Activated T-cell treated with anti-CD3 and anti-CD28 coated beads, Interleukin-2, amount 50 U/mL, for 24 hours (primary cell): Measurements from ENCODE around the gene RBM20.
A peak's percentile ranks its signal among the peaks of the same experiment; 100 is the strongest.

Experiments
- DNase-seq: peaks from one replicate; pipeline ENCODE4 v3.0.0-alpha.2; 2020
- H3K27ac Mint-ChIP-seq: 2 replicates; pipeline ENCODE4 v1.8.0; 2020; ENCODE audit warnings: mild to moderate bottlenecking, mixed read lengths
- H3K27me3 Mint-ChIP-seq: 2 replicates; pipeline ENCODE4 v1.8.0; 2020; ENCODE audit warnings: mixed read lengths
- H3K36me3 Mint-ChIP-seq: 2 replicates; pipeline ENCODE4 v1.8.0; 2020; ENCODE audit warnings: low read depth, mixed read lengths
- H3K4me1 Mint-ChIP-seq: 2 replicates; pipeline ENCODE4 v1.8.0; 2020; ENCODE audit warnings: low read depth, mixed read lengths
- H3K4me3 Mint-ChIP-seq: 2 replicates; pipeline ENCODE4 v1.8.0; 2020; ENCODE audit warnings: mild to moderate bottlenecking, moderate library complexity, mixed read lengths
- H3K9me3 Mint-ChIP-seq: 2 replicates; pipeline ENCODE4 v1.8.0; 2020; ENCODE audit warnings: mixed read lengths

Gene RBM20

DNA sequence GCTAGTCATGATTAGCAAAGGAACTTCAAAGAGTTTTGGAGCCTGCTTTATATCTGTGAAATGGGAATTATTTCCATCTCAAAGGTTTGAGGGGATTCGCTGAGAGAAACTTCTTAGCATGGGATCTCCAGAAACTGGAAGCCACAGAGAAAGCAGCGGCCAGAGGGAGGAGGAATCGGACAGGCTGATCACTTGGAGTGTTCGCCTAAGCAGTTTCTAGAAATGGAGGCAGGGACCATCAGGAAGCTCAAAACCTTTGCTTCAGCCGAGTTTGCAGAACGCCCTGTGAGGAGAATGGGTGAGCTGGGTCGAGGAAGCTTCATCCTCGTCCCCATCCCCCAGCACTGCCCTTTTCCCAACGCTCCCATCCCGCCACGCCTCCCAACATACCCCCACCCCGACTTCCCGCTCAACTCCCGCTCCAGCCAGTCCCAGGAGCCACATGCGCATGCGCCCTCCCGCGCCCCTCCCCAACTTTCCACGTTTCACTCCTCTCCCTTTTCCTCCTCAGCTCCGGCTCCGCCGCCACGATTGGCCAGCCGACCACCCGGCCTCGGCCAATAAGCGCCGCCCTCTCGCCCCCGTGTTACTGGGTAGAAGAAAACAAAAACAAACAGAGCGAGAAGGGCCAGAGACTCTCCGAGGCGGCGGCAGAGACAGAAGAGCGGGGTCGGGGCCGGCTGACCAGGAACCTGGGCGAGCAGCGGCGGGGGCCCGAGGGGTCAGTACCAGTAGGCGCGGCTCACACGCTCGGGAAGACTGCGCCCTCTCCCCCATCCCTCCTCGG is 227.4 kb downstream of the RBM20 start, which contains the start of gene PDCD4:
PDCD4 (plus strand) TSS at position 631 of the 787 bp plus-strand sequence. CDS start 4,100 bp downstream, outside the sequence.
- Mint-ChIP-seq H3K4me3 (peak within 1 kb of the TSS; percentile 89), H3K27ac (peak within 1 kb of the TSS; percentile 97), H3K4me1 (peaks cover 69% of the 10 kb centered on the region), H3K9me3 (no peaks in the 10 kb centered on the region), H3K36me3 (peaks cover 13% of the 10 kb centered on the region), H3K27me3 (no peaks in the 10 kb centered on the region)
- peak; percentile 95 for DNase-seq

DNA sequence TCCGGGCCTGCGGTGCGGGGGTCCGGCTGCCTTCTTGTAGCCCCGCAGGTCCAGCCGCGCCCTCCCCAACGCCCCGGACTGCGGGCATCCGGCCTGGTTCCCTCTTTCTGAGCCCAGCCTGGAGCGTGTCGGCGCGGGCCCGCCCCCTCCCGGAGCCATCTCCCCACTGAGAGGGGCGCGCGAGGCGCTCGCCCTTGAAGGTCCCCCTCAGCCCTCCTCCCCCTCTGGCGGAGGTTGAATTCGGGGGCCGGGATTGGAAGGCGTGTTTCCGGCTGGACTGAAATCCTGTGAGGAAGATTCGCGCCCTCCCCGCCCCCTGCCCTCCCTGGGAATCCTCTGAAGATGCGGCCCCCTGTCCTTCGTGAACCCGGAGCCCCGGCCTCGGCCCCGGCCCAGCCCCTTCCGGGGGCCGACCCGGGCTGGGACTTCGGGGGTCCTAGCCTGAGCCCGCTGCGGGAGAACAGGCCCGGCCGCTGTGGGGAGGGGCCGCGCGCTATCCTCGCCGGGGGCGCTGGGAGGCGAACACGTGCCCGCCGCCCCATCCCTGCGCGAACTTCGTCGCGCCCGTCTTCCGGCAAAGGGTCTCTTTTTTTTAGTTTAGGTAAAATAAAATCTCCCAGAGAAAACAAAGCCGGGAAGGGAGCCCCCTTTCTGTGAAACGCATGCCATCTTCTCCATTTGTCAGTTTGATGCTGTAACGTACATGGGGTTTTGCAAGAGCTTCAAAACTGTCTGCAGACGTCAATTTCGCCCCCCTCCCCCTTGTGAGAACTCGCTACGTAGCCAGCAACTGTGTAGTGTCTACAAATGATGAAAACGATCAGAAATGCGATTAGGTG is 228.2 kb downstream of the RBM20 start:
- Mint-ChIP-seq H3K36me3 (peaks cover 13% of the 10 kb centered on the region), H3K27me3 (no peaks in the 10 kb centered on the region), H3K27ac (peak overlapping the region; percentile 97), H3K4me3 (peak overlapping the region; percentile 89), H3K4me1 (peaks cover 66% of the 10 kb centered on the region), H3K9me3 (no peaks in the 10 kb centered on the region)
- DNase-seq: peak; percentile 82

DNA sequence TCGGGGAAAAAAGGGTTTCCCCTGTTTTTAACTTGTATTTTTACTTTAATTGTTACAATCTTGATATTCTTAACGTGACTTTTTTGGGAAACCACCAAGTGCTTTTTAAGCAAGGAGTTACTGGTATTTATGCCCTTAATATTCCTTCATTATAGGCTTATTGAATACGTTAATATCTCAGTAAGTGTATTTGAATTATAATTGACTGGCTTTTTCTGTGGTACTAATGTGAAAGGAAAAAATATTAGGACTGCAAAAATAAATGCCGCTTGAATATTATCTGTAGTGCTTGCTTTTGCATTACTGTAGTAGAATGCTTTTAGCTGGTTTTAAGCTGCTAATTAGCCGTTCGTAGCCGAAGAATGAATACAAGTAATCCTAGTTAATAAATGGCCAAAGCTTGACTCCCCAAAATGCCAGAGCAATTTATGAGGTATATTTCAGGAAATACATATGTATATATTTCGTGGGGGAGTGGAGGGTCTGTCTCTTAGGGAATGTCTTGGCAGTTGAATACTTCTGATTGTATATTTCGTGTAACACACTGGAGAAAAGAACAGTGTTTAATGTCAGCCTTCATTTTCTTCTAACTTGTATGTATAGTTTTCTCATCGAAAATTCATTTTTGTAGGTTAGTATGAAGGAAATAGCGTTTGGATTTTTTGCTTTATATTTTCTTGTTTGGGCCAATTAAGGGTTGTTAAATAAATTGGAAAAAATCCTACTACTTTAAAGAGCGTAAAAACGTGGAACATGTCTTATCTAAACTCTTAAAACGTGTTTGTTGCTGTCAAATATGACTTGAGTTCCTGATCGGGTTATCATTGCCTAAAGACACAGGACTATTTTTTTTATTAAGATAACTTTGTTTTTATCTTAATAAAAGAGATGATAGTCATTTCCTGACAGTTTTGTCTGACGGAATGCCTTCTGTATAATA is 229.1 kb downstream of the RBM20 start:
- Mint-ChIP-seq H3K4me3 (peak overlapping the region; percentile 89), H3K27ac (peak overlapping the region; percentile 96), H3K36me3 (peaks cover 22% of the 10 kb centered on the region), H3K27me3 (no peaks in the 10 kb centered on the region), H3K4me1 (peaks cover 66% of the 10 kb centered on the region), H3K9me3 (no peaks in the 10 kb centered on the region)
- no peak for DNase-seq

DNA sequence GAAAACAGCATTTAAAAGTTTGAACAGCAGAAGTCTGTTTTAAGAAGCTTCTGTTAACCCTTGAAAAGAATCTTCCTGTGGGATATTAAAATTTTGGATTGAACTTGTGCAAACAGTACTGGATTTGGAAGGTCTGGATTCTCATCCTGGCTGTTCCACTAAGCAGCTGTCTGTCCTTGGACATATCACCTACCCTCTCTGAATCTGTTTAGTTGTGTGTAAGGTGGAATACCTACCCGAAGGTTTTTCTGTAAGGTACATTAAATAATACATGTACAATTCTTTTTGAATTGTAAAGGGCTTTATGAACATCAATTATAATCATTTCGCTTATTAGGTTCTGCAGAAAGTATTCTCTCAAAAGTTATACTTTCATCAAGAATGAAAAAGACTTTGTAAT is 229.8 kb downstream of the RBM20 start:
- Mint-ChIP-seq H3K9me3 (no peaks in the 10 kb centered on the region), H3K4me1 (peaks cover 66% of the 10 kb centered on the region), H3K36me3 (peaks cover 23% of the 10 kb centered on the region), H3K4me3 (peak overlapping the region; percentile 89), H3K27ac (peak overlapping the region; percentile 90), H3K27me3 (no peaks in the 10 kb centered on the region)
- DNase-seq: no peak

DNA sequence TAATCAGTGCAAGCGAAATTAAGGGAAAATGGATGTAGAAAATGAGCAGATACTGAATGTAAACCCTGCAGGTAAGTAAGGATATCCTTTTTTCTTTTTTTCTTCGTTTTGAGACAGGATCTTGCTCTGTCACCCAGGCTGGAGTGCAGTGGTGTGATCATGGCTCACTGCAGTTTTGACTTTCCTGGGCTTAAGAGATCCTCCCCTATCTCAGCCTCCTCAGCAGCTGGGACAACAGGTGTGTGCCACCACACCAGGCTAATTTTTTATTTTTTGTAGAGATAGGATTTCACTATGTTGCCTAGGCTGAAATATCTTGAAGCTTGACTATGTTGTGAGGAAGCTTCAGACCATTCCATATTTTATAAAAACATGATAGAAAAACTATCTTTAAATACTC is 231.9 kb downstream of the RBM20 start:
- peaks cover 23% of the 10 kb centered on the region for H3K36me3 Mint-ChIP-seq
- H3K4me3 Mint-ChIP-seq: peak overlapping the region; percentile 33
- no peak for DNase-seq
- H3K27ac Mint-ChIP-seq: peak overlapping the region; percentile 73
- no peaks in the 10 kb centered on the region for H3K9me3 Mint-ChIP-seq
- H3K4me1 Mint-ChIP-seq: peaks cover 65% of the 10 kb centered on the region
- H3K27me3 Mint-ChIP-seq: no peaks in the 10 kb centered on the region

DNA sequence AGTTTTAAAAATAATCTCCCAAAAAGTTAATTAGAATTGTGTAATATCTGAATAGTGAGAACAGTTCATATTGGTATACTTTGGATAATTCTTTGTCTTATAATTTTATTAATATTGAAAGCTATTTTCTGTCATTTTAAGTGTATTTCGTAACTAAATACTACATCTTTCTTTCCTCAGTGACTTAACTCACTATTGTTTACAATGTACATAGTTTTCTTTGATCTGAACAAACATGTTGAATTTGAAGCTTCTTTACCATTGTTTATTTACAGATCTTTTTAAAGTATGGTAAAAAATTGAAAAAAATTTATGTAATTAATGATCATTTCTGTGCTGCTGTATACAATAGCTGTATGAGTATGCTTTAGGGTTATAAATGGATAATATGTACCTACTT is 232.7 kb downstream of the RBM20 start:
- Mint-ChIP-seq H3K9me3 (no peaks in the 10 kb centered on the region), H3K4me1 (peaks cover 66% of the 10 kb centered on the region), H3K27ac (no peak overlapping the region), H3K36me3 (peaks cover 23% of the 10 kb centered on the region), H3K4me3 (no peak overlapping the region), H3K27me3 (no peaks in the 10 kb centered on the region)
- DNase-seq: no peak

DNA sequence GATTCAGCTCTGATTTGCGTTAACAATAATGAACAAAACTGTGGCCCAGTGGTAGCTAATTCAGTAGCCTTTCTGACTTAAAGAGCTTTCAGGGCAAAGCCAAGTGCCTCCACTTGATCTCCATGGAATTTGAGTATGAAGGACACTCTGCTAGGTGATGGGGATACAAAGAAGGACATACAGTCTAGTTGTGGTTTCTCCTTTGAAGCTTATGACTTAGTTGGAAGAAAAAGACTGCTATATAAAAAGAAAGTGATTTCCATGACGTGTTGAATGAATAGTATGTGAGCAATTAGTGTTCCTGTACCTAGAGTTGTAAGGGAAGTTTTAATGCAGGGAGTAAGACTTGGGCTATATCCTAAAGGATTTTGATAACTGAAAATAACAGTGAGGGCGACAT is 235.9 kb downstream of the RBM20 start:
- peak overlapping the region; percentile 6 for H3K4me3 Mint-ChIP-seq
- H3K27me3 Mint-ChIP-seq: no peaks in the 10 kb centered on the region
- peak overlapping the region; percentile 82 for H3K27ac Mint-ChIP-seq
- no peaks in the 10 kb centered on the region for H3K9me3 Mint-ChIP-seq
- peaks cover 84% of the 10 kb centered on the region for H3K4me1 Mint-ChIP-seq
- H3K36me3 Mint-ChIP-seq: peaks cover 40% of the 10 kb centered on the region
- no peak for DNase-seq

DNA sequence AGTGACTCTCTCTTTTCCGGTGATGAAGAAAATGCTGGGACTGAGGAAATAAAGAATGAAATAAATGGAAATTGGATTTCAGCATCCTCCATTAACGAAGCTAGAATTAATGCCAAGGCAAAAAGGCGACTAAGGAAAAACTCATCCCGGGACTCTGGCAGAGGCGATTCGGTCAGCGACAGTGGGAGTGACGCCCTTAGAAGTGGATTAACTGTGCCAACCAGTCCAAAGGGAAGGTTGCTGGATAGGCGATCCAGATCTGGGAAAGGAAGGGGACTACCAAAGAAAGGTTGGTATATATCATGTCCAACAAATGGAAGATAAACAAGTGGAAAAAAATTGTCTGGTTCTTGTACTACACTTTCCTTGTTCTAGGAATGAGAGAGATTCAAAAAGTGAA is 237.1 kb downstream of the RBM20 start:
- no peak overlapping the region for H3K4me3 Mint-ChIP-seq
- H3K4me1 Mint-ChIP-seq: peaks cover 81% of the 10 kb centered on the region
- H3K36me3 Mint-ChIP-seq: peaks cover 47% of the 10 kb centered on the region
- no peaks in the 10 kb centered on the region for H3K9me3 Mint-ChIP-seq
- no peaks in the 10 kb centered on the region for H3K27me3 Mint-ChIP-seq
- no peak for DNase-seq
- H3K27ac Mint-ChIP-seq: peak overlapping the region; percentile 60

DNA sequence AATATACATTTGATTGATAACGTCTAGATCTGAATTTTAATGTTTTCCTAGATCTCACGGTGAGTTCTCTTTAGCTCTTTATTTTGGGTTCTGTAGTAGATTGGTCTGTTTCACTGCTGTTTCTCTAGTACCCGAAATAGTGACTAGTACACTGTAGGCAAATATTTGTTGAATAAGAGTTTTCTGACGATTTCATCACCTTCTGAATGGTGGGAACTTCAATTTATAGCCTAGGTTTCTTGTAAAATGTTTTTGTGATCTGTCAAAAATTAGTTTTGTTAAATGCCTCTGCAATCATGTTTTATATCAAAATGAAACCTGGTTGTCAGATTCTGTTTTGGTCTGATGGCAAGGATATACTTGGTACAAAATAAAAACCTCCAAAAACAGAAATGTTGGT is 237.8 kb downstream of the RBM20 start:
- Mint-ChIP-seq H3K36me3 (peaks cover 47% of the 10 kb centered on the region), H3K27me3 (no peaks in the 10 kb centered on the region), H3K27ac (peak overlapping the region; percentile 69), H3K4me3 (peak overlapping the region; percentile 38), H3K4me1 (peaks cover 80% of the 10 kb centered on the region), H3K9me3 (no peaks in the 10 kb centered on the region)
- no peak for DNase-seq

DNA sequence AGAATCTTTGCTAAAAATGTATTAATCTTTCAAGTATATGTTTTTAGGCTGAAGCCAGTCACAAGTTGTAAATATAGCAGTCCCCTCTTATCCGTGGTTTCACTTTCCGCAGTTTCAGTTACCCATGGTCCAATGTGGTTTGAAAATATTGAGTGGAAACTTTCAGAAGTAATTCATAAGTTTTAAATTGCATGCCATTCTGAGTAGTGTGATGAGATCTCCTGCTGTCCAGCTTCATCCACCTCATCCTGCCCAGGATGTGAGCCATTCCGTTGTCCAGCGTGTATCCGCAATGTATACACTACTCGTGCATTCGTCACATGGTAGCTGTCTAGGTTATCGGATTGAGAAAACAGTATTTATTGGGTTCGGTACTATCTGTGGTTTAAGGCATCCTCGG is 239.8 kb downstream of the RBM20 start:
- Mint-ChIP-seq H3K36me3 (peaks cover 53% of the 10 kb centered on the region), H3K4me1 (peaks cover 71% of the 10 kb centered on the region)

DNA sequence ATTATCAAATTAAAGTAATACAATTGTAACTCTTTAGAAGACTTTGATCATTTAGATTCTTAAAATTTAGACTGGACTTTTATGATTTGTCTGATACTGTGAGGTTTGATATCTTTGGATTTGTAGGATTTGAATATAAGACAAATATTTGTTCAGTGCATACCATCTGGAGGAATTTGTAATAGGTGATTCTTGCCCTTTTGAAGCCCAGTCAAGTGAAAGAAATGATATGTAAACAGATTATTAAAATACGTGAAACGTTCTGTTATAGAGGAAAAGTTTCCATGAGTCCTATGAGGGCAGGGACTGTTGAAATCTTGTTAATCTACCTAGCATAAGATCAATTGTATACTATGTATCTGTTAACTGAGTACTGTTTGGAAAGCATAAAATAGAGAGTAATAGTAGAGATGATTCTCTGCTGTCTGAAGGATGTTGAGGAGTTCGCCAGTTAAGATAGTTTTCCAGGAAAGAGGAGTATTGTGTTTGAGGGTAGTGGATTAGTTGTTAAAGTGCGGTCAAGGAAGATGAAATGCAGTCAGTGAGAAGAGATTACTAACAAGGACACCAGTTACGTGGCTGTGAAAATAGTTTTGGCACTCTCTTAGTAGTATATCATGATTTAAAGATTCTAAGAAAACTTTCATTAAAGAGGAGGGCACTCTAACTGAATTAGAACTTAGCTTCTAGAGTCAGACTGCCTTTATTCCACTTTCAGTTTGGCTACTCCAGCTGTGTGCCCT is 242.0 kb downstream of the RBM20 start:
- Mint-ChIP-seq H3K9me3 (no peaks in the 10 kb centered on the region), H3K36me3 (peaks cover 69% of the 10 kb centered on the region), H3K4me1 (peaks cover 62% of the 10 kb centered on the region), H3K27me3 (no peaks in the 10 kb centered on the region), H3K4me3 (peak overlapping the region; percentile 3), H3K27ac (peak overlapping the region; percentile 72)
- DNase-seq: no peak

More for the DNA sequence above, 239.8 kb downstream of the RBM20 start:
- no peaks in the 10 kb centered on the region for H3K9me3 Mint-ChIP-seq
- H3K27ac Mint-ChIP-seq: peak overlapping the region; percentile 85
- no peak for DNase-seq
- H3K27me3 Mint-ChIP-seq: no peaks in the 10 kb centered on the region
- H3K4me3 Mint-ChIP-seq: peak overlapping the region; percentile 68

DNA sequence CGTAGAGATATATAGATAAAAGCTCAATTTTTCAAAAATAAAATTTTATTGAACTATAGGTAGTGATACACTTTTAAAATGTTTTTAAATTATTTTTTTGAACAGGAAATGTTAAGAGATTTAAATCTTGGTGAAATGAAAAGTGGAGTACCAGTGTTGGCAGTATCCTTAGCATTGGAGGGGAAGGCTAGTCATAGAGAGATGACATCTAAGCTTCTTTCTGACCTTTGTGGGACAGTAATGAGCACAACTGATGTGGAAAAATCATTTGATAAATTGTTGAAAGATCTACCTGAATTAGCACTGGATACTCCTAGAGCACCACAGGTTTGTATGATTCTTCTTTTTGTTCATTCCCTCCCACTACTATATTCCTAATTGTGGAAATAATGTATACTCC is 243.4 kb downstream of the RBM20 start:
- H3K36me3 Mint-ChIP-seq: peaks cover 69% of the 10 kb centered on the region
- H3K4me3 Mint-ChIP-seq: no peak overlapping the region
- H3K9me3 Mint-ChIP-seq: no peaks in the 10 kb centered on the region

More for the DNA sequence above, 243.4 kb downstream of the RBM20 start:
- Mint-ChIP-seq H3K27me3 (no peaks in the 10 kb centered on the region), H3K4me1 (peaks cover 60% of the 10 kb centered on the region), H3K27ac (peak overlapping the region; percentile 76)
- DNase-seq: no peak
